ENCODE data around the gene HECW1.
"Not testable (repeated sequence)": the region's sequence is repeated elsewhere in the genome, so short reads cannot be mapped to it uniquely, and the experiment has no call there.

HECW1 gene

GRCh38 chr7:43542716-43543115 lies 430.3 kb downstream of the HECW1 start:
- DNase-seq (ENCODE audit: low spot score): no peak

- no peak for DNase-seq (ENCODE audit: low spot score)
Observed at GRCh38 chr7:43546231-43546630, 433.8 kb downstream of the HECW1 start.

- DNase-seq (ENCODE audit: low spot score): no peak
Observed at GRCh38 chr7:43550427-43550826, 438.0 kb downstream of the HECW1 start.

- DNase-seq (ENCODE audit: low spot score): no peak
Observed at GRCh38 chr7:43552122-43552521, 439.7 kb downstream of the HECW1 start.

- DNase-seq (ENCODE audit: low spot score): no peak
Observed at GRCh38 chr7:43553999-43554398, 441.6 kb downstream of the HECW1 start.

GRCh38 chr7:43554423-43554822 lies 442.0 kb downstream of the HECW1 start:
- DNase-seq (ENCODE audit: low spot score): no peak

GRCh38 chr7:43557831-43558495 lies 445.5 kb downstream of the HECW1 start:
- DNase-seq (ENCODE audit: low spot score): no peak

- DNase-seq (ENCODE audit: low spot score): no peak
Observed at GRCh38 chr7:43559171-43559945, 446.9 kb downstream of the HECW1 start.

GRCh38 chr7:43559946-43560335 lies 447.5 kb downstream of the HECW1 start:
- no peak for DNase-seq (ENCODE audit: low spot score)

- DNase-seq (ENCODE audit: low spot score): no peak
Observed at GRCh38 chr7:43560742-43561330, 448.4 kb downstream of the HECW1 start.

- DNase-seq (ENCODE audit: low spot score): no peak
Observed at GRCh38 chr7:43562383-43562782, 449.9 kb downstream of the HECW1 start.

- DNase-seq (ENCODE audit: low spot score): no peak
Observed at GRCh38 chr7:43565786-43566185, 453.3 kb downstream of the HECW1 start.

GRCh38 chr7:43568529-43568928 lies 456.1 kb downstream of the HECW1 start:
- no peak for DNase-seq (ENCODE audit: low spot score)

- DNase-seq (ENCODE audit: low spot score): no peak
Observed at GRCh38 chr7:43569424-43569823, 457.0 kb downstream of the HECW1 start.

- no peak for DNase-seq (ENCODE audit: low spot score)
Observed at GRCh38 chr7:43570688-43571365, 458.4 kb downstream of the HECW1 start.

GRCh38 chr7:43572516-43573049 lies 460.1 kb downstream of the HECW1 start:
- peak; percentile 83 for DNase-seq (ENCODE audit: low spot score)

- DNase-seq (ENCODE audit: low spot score): not testable (repeated sequence)
Observed at GRCh38 chr7:43573832-43574231, 461.4 kb downstream of the HECW1 start.

GRCh38 chr7:43575506-43575905 lies 463.1 kb downstream of the HECW1 start:
- no peak for DNase-seq (ENCODE audit: low spot score)

GRCh38 chr7:43576241-43576640 lies 463.8 kb downstream of the HECW1 start:
- DNase-seq (ENCODE audit: low spot score): no peak

GRCh38 chr7:43577485-43577951 lies 465.1 kb downstream of the HECW1 start:
- peak; percentile 93 for DNase-seq (ENCODE audit: low spot score)

GRCh38 chr7:43582503-43583423 lies 470.3 kb downstream of the HECW1 start, which contains the start of gene STK17A:
STK17A (plus strand) TSS chr7:43583108; CDS start chr7:43583244, 136 bp downstream.
- peak; percentile 97 for DNase-seq (ENCODE audit: low spot score)

All from hematopoietic multipotent progenitor cell treated with erythropoietin and hydrocortisone succinate and interleukin-3 and kit ligand, for 17 days (in vitro differentiated cells).